ENCODE results near the gene WDR31. TPM values are rescaled to one million over a fixed set of nuclear protein-coding genes. Genes with fewer than 3 reads are reported as not detected.
A peak's percentile ranks its signal among the peaks of the same experiment; 100 is the strongest.
"Not testable (repeated sequence)": the region's sequence is repeated elsewhere in the genome, so short reads cannot be mapped to it uniquely, and the experiment has no call there.

WDR31 gene
- total RNA-seq, 1 experiment from 2014 or later, result 4.1 TPM

DNA sequence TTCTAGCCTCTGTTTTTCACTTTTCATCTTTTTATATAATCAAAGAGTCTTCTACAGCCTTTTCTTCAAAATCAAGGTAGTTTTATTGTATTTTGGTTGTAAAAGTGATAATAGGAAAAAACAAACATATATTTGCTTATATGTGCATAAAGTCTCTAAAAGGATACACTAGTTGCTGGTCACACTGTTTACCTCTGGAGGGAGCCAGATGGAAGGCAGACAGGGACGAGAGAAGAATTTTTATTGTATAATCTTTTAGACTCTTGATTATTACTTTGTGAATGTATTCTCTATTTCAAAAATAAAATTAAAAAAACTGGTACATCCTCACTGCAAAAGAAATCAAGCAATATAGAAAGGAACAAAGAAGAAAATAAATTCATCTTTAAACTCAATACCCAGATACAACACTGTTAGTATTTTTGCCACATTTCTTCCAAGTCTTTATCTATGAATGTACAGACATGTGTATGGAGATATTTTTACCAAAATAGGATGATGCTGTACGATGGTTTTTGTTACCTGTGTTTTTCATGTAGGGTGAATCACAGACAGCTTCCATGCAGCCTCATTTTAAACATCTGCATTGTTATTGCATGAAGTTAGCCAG is 30.8 kb downstream of the WDR31 start:
- DNase-seq (ENCODE audit: low read depth), result peak; percentile 32
- in situ Hi-C loops (cut with HindIII; ENCODE audit: low pct_unique_long_range_greater_than_20kb, low sequenced_read_pairs), result no loop called here

DNA sequence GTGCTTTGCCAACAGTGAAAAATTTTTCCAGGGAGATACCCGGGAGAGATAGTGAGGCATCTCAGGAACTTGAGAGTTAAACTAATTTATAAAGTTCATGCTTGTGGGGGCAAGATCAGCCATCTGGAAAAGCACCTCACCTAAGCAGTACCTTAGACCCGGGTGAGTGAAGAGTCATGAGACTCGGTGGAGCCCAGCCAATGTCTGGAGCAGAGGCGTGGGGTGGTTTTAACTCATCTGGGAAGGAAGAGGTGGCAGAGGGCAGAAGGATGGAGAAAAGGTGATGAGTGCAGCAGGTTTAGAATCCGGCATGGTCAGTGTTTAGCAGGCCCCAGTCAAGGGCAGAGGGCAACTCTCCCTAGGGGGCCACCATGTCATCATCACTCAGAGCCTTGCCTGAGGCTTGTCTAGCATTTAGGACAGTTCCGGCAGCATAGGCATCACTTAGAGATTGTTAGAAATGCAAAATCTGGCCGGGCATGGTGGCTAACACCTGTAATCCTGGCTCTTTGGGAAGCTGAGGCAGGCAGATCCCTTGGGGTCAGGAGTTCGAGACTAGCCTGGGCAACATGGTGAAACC is 32.6 kb downstream of the WDR31 start:
- peak; percentile 91 for DNase-seq (ENCODE audit: low read depth)
- in situ Hi-C loops (cut with HindIII; ENCODE audit: low pct_unique_long_range_greater_than_20kb, low sequenced_read_pairs), result no loop called here

DNA sequence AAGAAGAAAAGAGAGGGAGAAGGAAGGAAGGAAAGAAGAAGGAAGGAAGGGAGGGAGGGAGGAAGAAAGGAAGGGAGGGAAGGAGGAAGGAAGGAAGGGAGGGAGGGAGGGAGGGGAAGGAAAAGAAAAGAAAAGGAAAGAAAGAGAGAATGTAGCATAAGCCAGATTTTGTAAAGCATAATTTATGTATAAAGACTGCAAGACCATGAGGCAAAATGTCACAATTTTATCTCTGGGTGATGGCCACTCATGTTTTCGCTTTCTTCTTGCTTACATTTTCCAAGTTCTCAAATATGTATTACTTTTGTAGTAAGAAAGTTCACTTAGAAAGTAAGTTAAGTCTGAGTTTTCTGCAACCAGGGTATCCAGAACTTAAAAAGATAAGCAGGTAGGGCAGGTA is 33.5 kb downstream of the WDR31 start:
- in situ Hi-C loops (cut with HindIII; ENCODE audit: low pct_unique_long_range_greater_than_20kb, low sequenced_read_pairs), result no loop called here
- DNase-seq (ENCODE audit: low read depth), result no peak

DNA sequence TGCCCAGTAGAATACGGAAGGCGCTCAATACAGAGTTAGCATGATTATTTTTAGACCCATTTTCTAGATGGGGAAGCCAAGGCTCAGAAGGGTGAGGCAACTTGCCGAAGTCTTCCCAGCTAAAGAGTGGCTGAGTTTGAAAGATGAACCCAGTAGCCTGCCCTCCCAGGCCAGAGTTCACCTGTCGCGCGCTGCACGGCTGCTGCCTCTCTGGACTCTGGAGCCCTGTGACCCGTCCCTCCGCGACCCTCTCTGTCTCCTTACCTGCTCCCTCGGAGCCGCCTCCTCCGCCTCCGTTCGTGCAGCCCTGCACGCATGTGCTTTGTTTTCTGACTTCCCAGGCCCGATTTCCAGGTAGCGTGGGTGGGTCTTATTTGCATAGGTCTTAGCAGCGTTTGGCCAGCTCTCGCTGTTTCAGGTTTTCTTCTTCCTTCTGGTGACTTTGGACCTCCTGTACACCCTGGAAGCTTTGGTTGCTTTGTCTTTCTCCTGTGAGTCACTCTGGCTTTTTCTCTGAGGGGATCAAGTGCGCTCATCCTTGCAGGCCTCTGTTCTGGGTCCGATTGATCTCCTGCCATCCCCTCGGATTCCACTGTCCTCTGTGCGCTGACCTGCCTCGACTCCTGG is 37.2 kb downstream of the WDR31 start, which contains the start of gene RNF183:
TSS of gene RNF183 (minus strand) at position 585 of the 627 bp plus-strand sequence. CDS start 5,192 bp downstream, outside the sequence.
- DNase-seq (ENCODE audit: low read depth), result peak; percentile 50
- in situ Hi-C loops (cut with HindIII; ENCODE audit: low pct_unique_long_range_greater_than_20kb, low sequenced_read_pairs), result no loop called here

DNA sequence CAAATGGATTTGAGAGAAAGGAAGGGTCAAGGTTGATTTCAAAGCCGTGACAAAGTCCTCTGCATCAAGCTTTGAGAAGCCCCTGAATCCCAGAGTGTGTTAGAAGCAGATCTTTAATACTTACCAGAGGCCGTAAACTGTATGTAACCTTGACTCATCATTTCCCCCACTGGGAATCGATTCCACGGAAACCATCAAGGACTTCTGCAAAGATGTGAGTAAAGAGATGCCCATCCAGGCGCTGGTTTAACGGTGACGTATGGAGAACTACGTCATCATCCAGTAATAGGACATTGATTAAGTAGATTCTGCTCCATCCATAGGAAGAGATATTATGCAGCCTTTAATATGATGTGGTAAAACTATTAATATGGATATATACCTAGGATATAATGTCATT is 38.5 kb downstream of the WDR31 start:
- in situ Hi-C loops (cut with HindIII; ENCODE audit: low pct_unique_long_range_greater_than_20kb, low sequenced_read_pairs), result no loop called here
- no peak for DNase-seq (ENCODE audit: low read depth)

DNA sequence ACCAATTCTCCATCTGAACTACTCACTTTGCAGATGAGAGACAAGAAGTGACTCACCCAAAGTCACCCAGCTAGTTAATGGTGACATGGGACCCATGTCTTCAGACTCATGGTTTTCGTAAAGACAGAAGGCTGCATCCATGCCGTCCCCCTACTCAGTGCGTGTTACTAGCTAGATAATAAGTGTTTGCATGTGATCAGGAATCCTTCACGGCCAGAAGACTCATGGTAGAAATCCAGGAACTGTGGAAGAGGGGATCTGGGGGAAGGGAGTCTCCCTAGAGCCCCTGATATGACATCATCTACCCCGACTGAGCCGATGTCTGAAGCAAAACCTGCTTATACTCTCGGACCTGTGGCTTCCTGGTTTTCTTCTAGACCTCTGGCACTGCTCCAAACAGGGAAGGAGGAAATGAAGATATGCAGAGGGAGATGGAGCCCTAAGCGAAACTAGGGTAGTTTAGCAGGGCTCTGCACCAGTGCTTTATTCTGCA is 40.2 kb downstream of the WDR31 start:
- no peak for DNase-seq (ENCODE audit: low read depth)
- in situ Hi-C loops (cut with HindIII; ENCODE audit: low pct_unique_long_range_greater_than_20kb, low sequenced_read_pairs), result no loop called here

DNA sequence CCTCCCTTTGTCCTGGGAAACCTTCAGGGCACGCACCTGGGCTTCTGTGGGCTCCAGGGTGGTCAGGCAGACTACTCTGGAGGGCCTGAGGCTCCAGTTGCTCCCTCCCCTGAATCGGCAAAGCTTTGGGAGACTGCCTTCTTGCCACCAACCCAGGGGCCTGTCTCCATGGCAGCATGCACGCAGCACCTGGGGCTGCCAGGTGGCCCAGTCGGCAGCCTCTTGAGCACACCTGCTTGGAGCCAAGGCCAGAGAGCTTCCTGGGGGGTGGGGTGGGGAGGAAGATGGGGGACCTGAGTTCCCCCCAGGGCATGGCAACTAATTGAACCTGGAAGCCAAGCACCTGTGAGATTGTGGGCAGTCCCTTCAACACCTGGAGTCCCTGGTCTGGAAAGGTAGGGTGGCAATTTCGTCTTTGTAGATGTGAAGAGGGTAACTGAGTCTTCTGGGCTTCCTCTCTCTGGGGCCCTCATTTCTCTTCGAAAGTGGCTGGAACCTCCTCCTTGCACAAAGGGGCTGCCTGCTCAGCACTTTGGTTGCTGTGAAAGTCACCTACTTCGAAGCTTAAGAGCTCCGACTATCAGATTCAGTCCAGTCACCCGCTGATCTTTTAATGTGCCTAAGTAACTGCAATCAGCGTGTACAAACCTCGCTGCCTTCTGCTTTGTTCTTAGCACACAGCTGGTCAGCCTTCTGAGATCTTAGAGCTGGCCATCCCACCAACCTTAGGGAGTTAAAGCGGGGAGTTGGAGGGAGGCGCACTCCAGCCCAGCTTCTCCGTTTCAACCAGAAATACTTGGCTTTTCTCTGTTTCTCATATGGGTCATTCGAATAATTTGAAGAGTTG is 40.9 kb downstream of the WDR31 start:
- DNase-seq (ENCODE audit: low read depth), result no peak
- in situ Hi-C loops (cut with HindIII; ENCODE audit: low pct_unique_long_range_greater_than_20kb, low sequenced_read_pairs), result no loop called here

DNA sequence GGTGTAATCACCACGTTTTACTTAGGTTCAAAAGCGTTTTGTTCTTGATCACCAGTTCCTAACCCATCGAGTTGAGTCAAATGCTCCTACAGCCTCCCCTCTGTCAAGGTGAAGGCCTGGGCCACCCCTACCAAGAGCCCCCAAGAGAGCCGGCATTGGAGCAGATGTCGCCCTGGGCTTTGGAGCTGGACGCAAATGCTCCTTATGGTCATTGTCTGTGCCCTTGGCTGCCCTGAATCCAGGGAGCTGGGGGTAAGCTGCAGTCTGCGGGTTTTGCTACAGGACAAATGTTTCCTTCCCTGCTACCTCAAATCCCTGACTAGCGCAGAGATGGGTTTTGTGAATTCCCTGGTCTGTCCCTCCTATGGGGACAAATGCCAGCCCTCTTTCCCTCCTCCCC is 41.8 kb downstream of the WDR31 start:
- DNase-seq (ENCODE audit: low read depth), result no peak
- in situ Hi-C loops (cut with HindIII; ENCODE audit: low pct_unique_long_range_greater_than_20kb, low sequenced_read_pairs), result no loop called here

DNA sequence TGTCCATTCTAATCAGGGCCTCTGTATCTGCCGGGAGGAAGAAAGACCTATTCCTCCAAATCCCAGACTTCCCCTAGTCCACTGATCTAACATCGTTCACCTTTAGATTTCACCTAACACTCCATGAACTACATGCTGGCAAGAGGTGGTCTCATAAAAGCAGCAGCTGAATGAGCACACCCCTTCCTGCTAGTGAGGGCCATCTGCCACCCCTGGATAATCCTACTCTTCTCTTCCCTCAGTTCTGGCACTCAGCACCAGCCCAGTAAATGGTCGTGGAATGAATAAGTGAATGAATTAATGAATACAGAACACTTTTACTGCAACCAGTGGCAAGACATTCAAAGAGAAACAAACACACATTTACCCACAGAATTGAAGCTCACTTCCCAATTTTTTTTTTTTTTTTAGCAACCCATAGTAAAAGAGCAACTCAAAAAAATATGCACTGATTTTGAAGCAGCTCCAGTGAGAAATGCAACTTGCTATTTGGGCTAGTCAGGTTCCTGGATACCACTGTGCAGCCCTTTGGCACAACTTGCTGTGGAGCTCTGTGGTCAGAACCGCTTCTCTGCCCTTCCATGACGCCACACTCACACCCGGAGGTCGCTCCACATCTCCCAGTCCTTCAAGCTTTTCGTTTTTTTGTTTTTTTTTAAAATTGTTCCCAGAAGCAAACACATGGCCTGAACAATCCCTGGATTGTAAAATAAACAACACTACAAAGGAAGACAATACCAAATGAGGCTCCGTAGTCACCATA is 43.1 kb downstream of the WDR31 start:
- DNase-seq (ENCODE audit: low read depth), result no peak
- in situ Hi-C loops (cut with HindIII; ENCODE audit: low pct_unique_long_range_greater_than_20kb, low sequenced_read_pairs), result no loop called here

DNA sequence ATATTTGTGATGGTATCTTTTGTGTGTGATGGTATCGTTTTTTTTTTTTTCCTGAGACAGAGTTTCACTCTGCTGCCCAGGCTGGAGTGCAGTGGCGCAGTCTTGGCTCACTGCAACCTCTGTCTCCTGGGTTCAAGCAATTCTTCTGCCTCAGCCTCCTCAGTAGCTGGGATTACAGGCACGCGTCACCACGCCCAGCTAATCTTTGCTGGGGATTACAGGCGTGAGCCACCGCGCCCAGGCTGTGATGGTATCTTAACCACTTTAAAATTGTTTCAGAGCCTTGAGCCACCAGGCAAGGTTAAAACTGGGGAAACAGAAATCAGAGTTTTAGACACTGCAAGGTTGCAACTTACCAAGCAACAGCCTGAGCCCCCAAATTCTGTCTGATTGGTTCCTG is 43.8 kb downstream of the WDR31 start:
- in situ Hi-C loops (cut with HindIII; ENCODE audit: low pct_unique_long_range_greater_than_20kb, low sequenced_read_pairs); DNase-seq (ENCODE audit: low read depth): not testable (repeated sequence)

DNA sequence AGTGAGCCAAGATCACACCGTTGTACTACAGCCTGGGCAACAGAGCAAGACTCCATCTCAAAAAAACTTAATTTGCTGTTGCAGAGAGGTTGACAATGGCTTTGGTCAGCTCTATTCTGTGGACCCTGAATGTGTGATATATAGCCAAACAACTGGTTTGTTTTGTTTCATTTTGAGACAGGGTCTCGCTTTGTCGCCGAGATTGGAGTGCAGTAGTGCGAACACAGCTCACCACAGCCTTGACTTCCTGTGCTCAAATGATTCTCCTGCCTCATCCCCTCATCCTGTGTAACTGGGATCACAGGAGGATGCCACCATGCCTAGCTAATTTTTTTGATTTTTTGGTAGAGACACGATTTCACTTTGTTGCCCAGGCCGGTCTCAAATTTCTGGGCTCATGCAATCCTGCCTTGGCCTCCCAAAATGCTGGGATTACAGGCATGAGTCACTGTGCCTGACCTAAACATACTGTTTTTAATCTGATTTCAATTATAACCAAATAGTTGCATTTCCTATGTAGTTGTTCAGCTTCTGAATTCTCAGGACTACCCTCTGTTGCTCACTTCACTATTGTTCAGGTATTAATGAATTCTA is 46.7 kb downstream of the WDR31 start:
- in situ Hi-C loops (cut with HindIII; ENCODE audit: low pct_unique_long_range_greater_than_20kb, low sequenced_read_pairs), result no loop called here

DNA sequence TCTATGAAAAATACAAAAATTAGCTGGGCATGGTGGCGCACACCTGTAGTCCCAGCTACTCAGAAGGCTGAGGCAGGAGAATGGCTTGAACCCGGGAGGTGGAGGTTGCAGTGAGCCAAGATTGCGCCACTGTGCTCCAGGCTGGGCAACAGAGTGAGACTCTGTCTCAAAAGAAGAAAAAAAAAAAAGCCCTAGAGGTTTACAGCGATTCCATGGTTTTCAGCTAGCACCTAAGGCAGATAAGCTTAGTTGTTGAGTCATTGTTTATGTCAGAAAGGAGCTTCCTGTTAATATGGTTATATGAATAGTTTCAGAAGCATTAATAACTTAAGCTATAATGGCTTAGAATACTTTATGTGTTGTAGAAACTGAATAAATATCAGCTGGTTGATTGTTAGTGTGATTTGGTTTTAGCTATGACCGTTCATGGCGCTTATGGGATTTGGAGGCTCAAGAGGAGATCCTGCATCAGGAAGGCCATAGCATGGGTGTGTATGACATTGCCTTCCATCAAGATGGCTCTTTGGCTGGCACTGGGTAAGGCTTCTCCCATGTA is 49.9 kb downstream of the WDR31 start:
- no peak for DNase-seq (ENCODE audit: low read depth)
- in situ Hi-C loops (cut with HindIII; ENCODE audit: low pct_unique_long_range_greater_than_20kb, low sequenced_read_pairs), result no loop called here

More for the DNA sequence above, 46.7 kb downstream of the WDR31 start:
- DNase-seq (ENCODE audit: low read depth), result no peak

DNA sequence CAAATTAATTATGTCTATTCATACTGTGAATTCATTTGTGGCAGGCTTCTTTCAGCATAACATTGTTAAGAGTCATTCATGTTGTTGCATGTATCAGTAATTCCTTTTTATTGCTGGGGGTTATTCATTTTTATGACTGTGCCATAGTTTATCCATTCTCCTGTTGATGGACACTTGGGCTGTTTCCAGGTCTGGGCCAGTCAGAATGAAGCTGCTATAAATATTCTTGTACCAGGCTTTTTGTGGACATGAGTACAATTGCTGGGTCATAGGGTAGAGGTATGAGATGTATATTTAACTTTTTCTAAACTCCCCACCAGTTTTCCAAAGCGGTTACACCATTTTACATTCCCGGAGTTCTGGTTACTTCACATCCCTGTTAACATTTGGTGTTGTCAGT is 51.0 kb downstream of the WDR31 start:
- no peak for DNase-seq (ENCODE audit: low read depth)
- in situ Hi-C loops (cut with HindIII; ENCODE audit: low pct_unique_long_range_greater_than_20kb, low sequenced_read_pairs), result no loop called here

DNA sequence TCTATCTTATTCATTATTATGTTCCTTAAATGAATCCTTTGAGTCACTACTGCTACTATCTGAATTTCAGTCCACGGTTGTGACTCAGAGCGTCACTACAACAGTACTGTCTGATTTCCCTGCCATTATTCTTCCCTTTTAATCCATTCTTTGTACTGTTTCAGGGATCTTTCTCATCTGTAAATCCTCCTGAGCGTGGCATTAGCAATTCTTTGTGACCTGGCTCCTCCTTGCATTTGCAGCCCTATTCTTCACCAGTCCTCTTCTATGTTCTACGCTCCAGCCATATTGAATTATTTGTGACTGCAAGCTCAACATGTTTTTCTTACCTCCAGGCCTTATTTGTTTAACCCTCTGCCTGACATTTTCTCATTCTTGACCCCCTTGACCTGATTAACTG is 58.7 kb downstream of the WDR31 start:
- in situ Hi-C loops (cut with HindIII; ENCODE audit: low pct_unique_long_range_greater_than_20kb, low sequenced_read_pairs), result no loop called here
- DNase-seq (ENCODE audit: low read depth), result no peak

DNA sequence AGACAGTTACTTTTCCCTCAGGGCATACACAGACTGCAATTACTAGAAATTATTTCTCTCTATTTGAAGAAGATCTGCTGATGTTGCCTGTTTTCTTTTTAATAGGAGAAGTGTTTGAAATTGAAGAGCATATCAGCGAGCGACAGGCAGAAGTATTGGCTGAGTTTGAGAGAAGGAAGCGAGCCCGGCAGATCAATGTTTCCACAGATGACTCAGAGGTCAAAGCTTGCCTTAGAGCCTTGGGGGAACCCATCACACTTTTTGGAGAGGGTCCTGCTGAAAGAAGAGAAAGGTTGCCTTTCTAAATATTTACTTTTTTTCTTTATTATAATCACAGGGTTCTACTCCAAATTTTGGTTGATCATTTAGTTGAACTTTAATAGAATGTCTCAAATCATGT is 61.2 kb downstream of the WDR31 start:
- no peak for DNase-seq (ENCODE audit: low read depth)
- in situ Hi-C loops (cut with HindIII; ENCODE audit: low pct_unique_long_range_greater_than_20kb, low sequenced_read_pairs), result no loop called here

DNA sequence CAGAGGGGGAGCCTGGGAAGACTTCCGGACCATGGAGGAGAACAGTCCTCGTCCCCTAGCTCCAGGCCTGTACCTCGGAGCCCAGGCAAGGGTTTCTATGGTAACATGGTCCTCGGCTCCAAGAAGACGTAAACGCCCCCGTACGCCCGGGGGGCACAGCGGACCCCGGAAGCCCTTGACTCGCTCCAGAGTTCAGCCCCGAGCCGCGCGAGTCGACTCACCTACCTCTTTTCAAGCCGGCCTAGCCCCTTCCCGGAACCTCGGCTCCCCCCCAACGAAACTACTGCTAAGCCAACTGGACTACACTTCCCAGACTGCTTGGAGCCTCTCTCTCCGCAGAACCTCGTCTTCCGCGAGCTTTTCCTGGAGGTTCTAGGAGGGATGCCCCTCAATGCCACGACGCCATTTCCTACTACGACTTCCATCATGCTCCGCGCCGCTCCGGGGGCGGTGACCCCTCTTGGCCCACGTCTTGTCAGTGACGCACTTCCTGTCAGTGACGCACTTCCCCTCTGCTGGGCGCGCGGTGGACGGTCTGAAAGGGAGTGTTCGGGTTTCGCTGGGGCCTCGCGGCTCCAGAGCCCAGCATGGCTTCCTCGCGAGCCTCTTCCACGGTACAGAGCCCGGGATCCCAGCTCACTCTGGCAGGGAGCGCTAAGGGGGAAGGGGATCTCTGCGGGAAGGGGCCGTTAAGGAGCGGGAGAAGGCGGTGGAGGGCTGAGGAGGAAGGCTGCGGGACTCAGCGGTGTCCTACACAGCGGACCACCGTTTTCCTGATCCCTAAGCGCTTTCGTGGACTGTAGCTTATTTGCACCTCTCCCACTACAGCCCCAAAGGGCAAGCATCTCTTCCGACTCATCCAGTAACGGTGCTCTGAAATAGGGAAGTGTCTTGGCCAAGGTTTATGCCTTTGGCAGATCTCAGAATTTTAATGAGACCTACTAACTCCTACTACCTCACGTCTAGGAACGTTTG is 64.6 kb downstream of the WDR31 start, which contains the start of the genes CDC26 and PRPF4:
TSS of gene CDC26 (minus strand) at position 416 of the 975 bp plus-strand sequence. CDS start 3,065 bp downstream, outside the sequence.
TSS of gene PRPF4 (plus strand) at position 502 of the 975 bp plus-strand sequence. CDS start at position 588, 86 bp downstream.
- in situ Hi-C loops (cut with HindIII; ENCODE audit: low pct_unique_long_range_greater_than_20kb, low sequenced_read_pairs), result no loop called here
- peak; percentile 97 for DNase-seq (ENCODE audit: low read depth)

Measured in Caki2 (cell line).